Adrenal gland (tissue), 12 donors: ENCODE results near the gene CENPU. TPM values are rescaled to one million over a fixed set of nuclear protein-coding genes. Genes with fewer than 3 reads are reported as not detected.
"Not testable (repeated sequence)": the region's sequence is repeated elsewhere in the genome, so short reads cannot be mapped to it uniquely, and the experiment has no call there.

Experiments used
- DNase-seq, 7 donors: peaks; one replicate each; pipeline ENCODE4 v3.0.0-alpha.2; 2019 to 2020
- H3K27ac ChIP-seq, 5 donors: fragments of 200-600 bp; sonication (generic) in 4 of 5; 1 replicate in 3 of 5; 2 replicates in 2 of 5; pipeline versions ENCODE4 v1.5.1 to v1.8.0; 2016 to 2020; ENCODE audit warnings: mild to moderate bottlenecking in 1 of 5
- H3K27me3 ChIP-seq: fragments of 200-600 bp; 2 replicates; pipeline ENCODE4 v1.8.0; 2021
- H3K36me3 ChIP-seq, 2 donors: fragments of 200-600 bp; replicated peaks in 1 of 2; 1 replicate in 1 of 2; 2 replicates in 1 of 2; pipeline versions ENCODE4 v1.5.1 to v1.8.0; 2018 to 2022
- H3K4me1 ChIP-seq, 2 donors: fragments of 200-600 bp; replicated peaks in 1 of 2; 1 replicate in 1 of 2; 2 replicates in 1 of 2; pipeline versions ENCODE4 v1.5.1 to v1.8.0; 2018 to 2021
- H3K4me3 ChIP-seq, 4 donors: fragments of 200-600 bp; sonication (generic) in 3 of 4; one replicate each; pipeline ENCODE4 v1.5.1; 2016 to 2018
- H3K9me3 ChIP-seq, 3 donors: fragments of 200-600 bp; sonication (generic) in 1 of 3; replicated peaks in 1 of 3; 1 replicate in 2 of 3; 2 replicates in 1 of 3; pipeline versions ENCODE4 v1.5.1 to v1.8.0; 2016 to 2021
- CTCF ChIP-seq, 6 experiments: fragments of 450-650 bp in 4 of 6; fragments of 200-600 bp in 2 of 6; sonication (generic) in 1 of 6; IDR thresholded peaks; 1 replicate in 5 of 6; 2 replicates in 1 of 6; pipeline versions ENCODE4 v1.5.1 to v1.8.0; 2016 to 2021; ENCODE audit warnings: antibody characterized with exemption in 6 of 6, mild to moderate bottlenecking in 2 of 6, moderate library complexity in 1 of 6
- POLR2A ChIP-seq, 2 donors: fragments of 450-650 bp; IDR thresholded peaks; one replicate each; pipeline ENCODE4 v1.6.1; 2017; ENCODE audit warnings: antibody characterized with exemption in 2 of 2, mild to moderate bottlenecking in 2 of 2, moderate library complexity in 1 of 2
- WGBS, 4 donors: extraction: QIAGEN DNeasy Blood & Tissue Kit in 2 of 4; methylation state at CpG; one replicate each; pipeline versions ENCODE4 v1.1.5 to v1.1.7; 2013 to 2017; 5-methylcytosine and 5-hydroxymethylcytosine counted together
- intact Hi-C, 2 donors: fragments of 100-400 bp; cut with DNase I; formaldehyde crosslinking; loops; one replicate each; pipeline versions ENCODE4 v1.14.1 to v1.15.0; 2022 to 2023
- polyA plus RNA-seq, 3 donors: library from polyadenylated mRNA; stranded (reverse); fragments of 200-250 nt in 2 of 3; fragments of 350-450 nt in 1 of 3; fragmentation: Illumina TruSeq in 1 of 3; extraction: RNeasy Lipid Tissue Mini Kit (QIAGEN cat#74804) in 1 of 3; gene quantifications; one replicate each; pipeline ENCODE4 v1.2.3, GENCODE V29; 2013 to 2014
- total RNA-seq, 9 donors: library from RNA; depleted of rRNA in 4 of 9; stranded (reverse); fragments of >200 nt in 4 of 9; fragments of 120-200 nt in 1 of 9; fragmentation: NEBNext Ultra II Directional in 1 of 9; extraction: Animal tissue kit (Norgen Biotek cat#: 25700) in 1 of 9; gene quantifications; one replicate each; pipeline versions ENCODE4 v1.1.0 to v1.2.4, GENCODE V29; 2013 to 2023
- donor health status: healthy with polysubstance abuse.
- donor health status: Bipolar disorder and iron deficiency.
- donor health status: DM: yes; HTN: yes; CAD: no.
- donor health status: DM: no; HTN: no; CAD: no.
- donor health status: DM: no; HTN: no; CAD: no.
- donor health status: DM: yes; HTN: yes; CAD: no.

CENPU gene
- total and polyA plus RNA-seq, 12 donors, result 0.97 to 15.6 (median 2.9) TPM

GRCh38 chr4:184655889-184656869 is 77.7 kb downstream of the CENPU start:
- H3K36me3 ChIP-seq, result no peaks in the 10 kb centered on the region
- intact Hi-C loops, result no loop called here
- no peak overlapping the region for H3K27ac ChIP-seq
- no peak for DNase-seq
- H3K4me3 ChIP-seq, result no peak overlapping the region
- TF ChIP-seq CTCF (IDR thresholded peaks at IDR 0.05) (no peak), POLR2A (IDR thresholded peaks at IDR 0.05) (no peak)
- H3K27me3 ChIP-seq, result no peaks in the 10 kb centered on the region
- H3K4me1 ChIP-seq, result no peaks in the 10 kb centered on the region
- no peaks in the 10 kb centered on the region for H3K9me3 ChIP-seq
- 93 to 96% (median 95%) methylated on average over 8 of the region's 8 CpGs for WGBS, 4 donors

GRCh38 chr4:184653650-184654049 is 80.2 kb downstream of the CENPU start:
- TF ChIP-seq CTCF (IDR thresholded peaks at IDR 0.05) (no peak), POLR2A (IDR thresholded peaks at IDR 0.05) (no peak)

GRCh38 chr4:184652681-184653080 is 81.2 kb downstream of the CENPU start:
- H3K9me3 ChIP-seq, intact Hi-C loops: not testable (repeated sequence)

More at GRCh38 chr4:184653650-184654049, 80.2 kb downstream of the CENPU start:
- no peak for DNase-seq
- Histone ChIP-seq H3K36me3 (no peaks in the 10 kb centered on the region), H3K4me1 (peaks cover 6 to 8% of the 10 kb centered on the region in 2 donors), H3K27ac (no peak overlapping the region), H3K9me3 (no peaks in the 10 kb centered on the region), H3K4me3 (no peak overlapping the region), H3K27me3 (no peaks in the 10 kb centered on the region)
- intact Hi-C loops, result no loop called here
- WGBS, 4 donors, result 50 to 72% (median 59%) methylated on average over 2 of the region's 2 CpGs

GRCh38 chr4:184651899-184652298 is 82.0 kb downstream of the CENPU start:
- H3K9me3 ChIP-seq, result no peaks in the 10 kb centered on the region
- H3K36me3 ChIP-seq, result no peaks in the 10 kb centered on the region
- H3K4me3 ChIP-seq, result no peak overlapping the region
- WGBS, 4 donors, result 93 to 95% (median 93%) methylated on average over 8 of the region's 8 CpGs
- no peak for DNase-seq
- H3K27ac ChIP-seq, result no peak overlapping the region
- no peak for TF ChIP-seq POLR2A (IDR thresholded peaks at IDR 0.05)
- TF ChIP-seq CTCF (IDR thresholded peaks at IDR 0.05), result no peak
- no peaks in the 10 kb centered on the region for H3K27me3 ChIP-seq
- H3K4me1 ChIP-seq, result peaks cover 21 to 23% of the 10 kb centered on the region in 2 donors
- intact Hi-C loops, result no loop called here

More at GRCh38 chr4:184652681-184653080, 81.2 kb downstream of the CENPU start:
- H3K36me3 ChIP-seq, H3K27ac ChIP-seq, DNase-seq, H3K4me3 ChIP-seq, H3K27me3 ChIP-seq: not testable (repeated sequence)
- H3K4me1 ChIP-seq, result peaks cover 13 to 15% of the 10 kb centered on the region in 2 donors
